ENCODE measurements around the gene TBX4. TPM values are rescaled to one million over a fixed set of nuclear protein-coding genes. Genes with fewer than 3 reads are reported as not detected.

TBX4 gene
- total and polyA plus RNA-seq, 2 experiments from 2014 or later, result not detected

DNA sequence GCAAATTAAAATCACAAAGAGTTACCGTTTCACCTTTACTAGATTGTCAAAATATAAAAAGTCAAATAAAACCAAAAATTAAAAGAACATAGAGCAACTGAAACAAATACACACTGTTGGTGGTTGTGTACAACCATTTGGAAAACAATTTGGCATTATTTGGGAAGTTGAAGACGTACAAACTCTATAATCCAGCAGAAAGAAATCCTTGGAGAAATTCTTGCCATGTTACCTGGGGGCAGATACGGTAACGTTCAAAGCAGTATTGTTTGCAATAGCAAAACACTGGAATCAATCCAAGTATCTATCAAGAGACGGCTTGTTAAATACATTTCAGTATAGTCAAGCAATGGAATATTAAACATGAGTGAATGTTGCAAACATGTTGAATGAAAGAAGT, 56.7 kb downstream of the TBX4 start:
- Histone ChIP-seq H3K36me3 (ENCODE audit: insufficient read depth) (no peaks in the 10 kb centered on the region), H2AFZ (peak overlapping the region; percentile 2; the same call in 1 of the 2 replicates), H3K4me2 (no peak overlapping the region), H3K79me2 (replicated peaks; ENCODE audit: insufficient read depth) (no peaks in the 10 kb centered on the region), H3K4me3 (no peak overlapping the region), H3K4me1 (ENCODE audit: insufficient read depth) (no peaks in the 10 kb centered on the region), H4K20me1 (replicated peaks; ENCODE audit: insufficient read depth) (no peaks in the 10 kb centered on the region), H3K27me3 (ENCODE audit: insufficient read depth) (no peaks in the 10 kb centered on the region), H3F3A (replicated peaks; ENCODE audit: low read depth) (no peaks in the 10 kb centered on the region), H3K27ac (ENCODE audit: low read depth) (no peak overlapping the region), H3K9me2 (ENCODE audit: insufficient read depth) (no peaks in the 10 kb centered on the region)
- Mint-ChIP-seq H3K9me3 (no peaks in the 10 kb centered on the region), H3K4me3 (no peak overlapping the region), H3K27me3 (ENCODE audit: insufficient read depth, low read depth, poor library complexity) (peaks cover 4% of the 10 kb centered on the region), H3K27ac (no peak overlapping the region), H3K4me1 (peaks cover 9% of the 10 kb centered on the region), H3K36me3 (ENCODE audit: low read depth) (no peaks in the 10 kb centered on the region)
- DNase-seq (ENCODE audit: low spot score) (no peak), ATAC-seq (no peak)
- TF ChIP-seq, protein P1, sequence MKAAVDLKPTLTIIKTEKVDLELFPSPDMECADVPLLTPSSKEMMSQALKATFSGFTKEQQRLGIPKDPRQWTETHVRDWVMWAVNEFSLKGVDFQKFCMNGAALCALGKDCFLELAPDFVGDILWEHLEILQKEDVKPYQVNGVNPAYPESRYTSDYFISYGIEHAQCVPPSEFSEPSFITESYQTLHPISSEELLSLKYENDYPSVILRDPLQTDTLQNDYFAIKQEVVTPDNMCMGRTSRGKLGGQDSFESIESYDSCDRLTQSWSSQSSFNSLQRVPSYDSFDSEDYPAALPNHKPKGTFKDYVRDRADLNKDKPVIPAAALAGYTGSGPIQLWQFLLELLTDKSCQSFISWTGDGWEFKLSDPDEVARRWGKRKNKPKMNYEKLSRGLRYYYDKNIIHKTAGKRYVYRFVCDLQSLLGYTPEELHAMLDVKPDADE (IDR thresholded peaks at IDR 0.05), result no peak
- TF ChIP-seq, protein P2, sequence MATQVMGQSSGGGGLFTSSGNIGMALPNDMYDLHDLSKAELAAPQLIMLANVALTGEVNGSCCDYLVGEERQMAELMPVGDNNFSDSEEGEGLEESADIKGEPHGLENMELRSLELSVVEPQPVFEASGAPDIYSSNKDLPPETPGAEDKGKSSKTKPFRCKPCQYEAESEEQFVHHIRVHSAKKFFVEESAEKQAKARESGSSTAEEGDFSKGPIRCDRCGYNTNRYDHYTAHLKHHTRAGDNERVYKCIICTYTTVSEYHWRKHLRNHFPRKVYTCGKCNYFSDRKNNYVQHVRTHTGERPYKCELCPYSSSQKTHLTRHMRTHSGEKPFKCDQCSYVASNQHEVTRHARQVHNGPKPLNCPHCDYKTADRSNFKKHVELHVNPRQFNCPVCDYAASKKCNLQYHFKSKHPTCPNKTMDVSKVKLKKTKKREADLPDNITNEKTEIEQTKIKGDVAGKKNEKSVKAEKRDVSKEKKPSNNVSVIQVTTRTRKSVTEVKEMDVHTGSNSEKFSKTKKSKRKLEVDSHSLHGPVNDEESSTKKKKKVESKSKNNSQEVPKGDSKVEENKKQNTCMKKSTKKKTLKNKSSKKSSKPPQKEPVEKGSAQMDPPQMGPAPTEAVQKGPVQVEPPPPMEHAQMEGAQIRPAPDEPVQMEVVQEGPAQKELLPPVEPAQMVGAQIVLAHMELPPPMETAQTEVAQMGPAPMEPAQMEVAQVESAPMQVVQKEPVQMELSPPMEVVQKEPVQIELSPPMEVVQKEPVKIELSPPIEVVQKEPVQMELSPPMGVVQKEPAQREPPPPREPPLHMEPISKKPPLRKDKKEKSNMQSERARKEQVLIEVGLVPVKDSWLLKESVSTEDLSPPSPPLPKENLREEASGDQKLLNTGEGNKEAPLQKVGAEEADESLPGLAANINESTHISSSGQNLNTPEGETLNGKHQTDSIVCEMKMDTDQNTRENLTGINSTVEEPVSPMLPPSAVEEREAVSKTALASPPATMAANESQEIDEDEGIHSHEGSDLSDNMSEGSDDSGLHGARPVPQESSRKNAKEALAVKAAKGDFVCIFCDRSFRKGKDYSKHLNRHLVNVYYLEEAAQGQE (IDR thresholded peaks at IDR 0.05; ENCODE audit: unreplicated experiment), result no peak
- TF ChIP-seq EZH2phosphoT487 (IDR thresholded peaks at IDR 0.05; ENCODE audit: unreplicated experiment), result no peak
- TF ChIP-seq ZNF114 (CRISPR knock-in tag; IDR thresholded peaks at IDR 0.05), result no peak
- no peak for TF ChIP-seq ZNF331 (CRISPR knock-in tag; IDR thresholded peaks at IDR 0.05; ENCODE audit: low read depth)
- TF ChIP-seq EZH2 (IDR thresholded peaks at IDR 0.05; ENCODE audit: low read depth, unreplicated experiment), result no peak
- TF ChIP-seq STAT1 (IDR thresholded peaks at IDR 0.05; ENCODE audit: unreplicated experiment), result no peak
- no peak for TF ChIP-seq CREB1 (CRISPR knock-in tag; IDR thresholded peaks at IDR 0.05; ENCODE audit: low read depth)
- no peak for TF ChIP-seq POLR2AphosphoS5 (IDR thresholded peaks at IDR 0.05; ENCODE audit: low read depth)
- TF ChIP-seq, protein P3, sequence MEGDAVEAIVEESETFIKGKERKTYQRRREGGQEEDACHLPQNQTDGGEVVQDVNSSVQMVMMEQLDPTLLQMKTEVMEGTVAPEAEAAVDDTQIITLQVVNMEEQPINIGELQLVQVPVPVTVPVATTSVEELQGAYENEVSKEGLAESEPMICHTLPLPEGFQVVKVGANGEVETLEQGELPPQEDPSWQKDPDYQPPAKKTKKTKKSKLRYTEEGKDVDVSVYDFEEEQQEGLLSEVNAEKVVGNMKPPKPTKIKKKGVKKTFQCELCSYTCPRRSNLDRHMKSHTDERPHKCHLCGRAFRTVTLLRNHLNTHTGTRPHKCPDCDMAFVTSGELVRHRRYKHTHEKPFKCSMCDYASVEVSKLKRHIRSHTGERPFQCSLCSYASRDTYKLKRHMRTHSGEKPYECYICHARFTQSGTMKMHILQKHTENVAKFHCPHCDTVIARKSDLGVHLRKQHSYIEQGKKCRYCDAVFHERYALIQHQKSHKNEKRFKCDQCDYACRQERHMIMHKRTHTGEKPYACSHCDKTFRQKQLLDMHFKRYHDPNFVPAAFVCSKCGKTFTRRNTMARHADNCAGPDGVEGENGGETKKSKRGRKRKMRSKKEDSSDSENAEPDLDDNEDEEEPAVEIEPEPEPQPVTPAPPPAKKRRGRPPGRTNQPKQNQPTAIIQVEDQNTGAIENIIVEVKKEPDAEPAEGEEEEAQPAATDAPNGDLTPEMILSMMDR (conservative IDR thresholded peaks at IDR 0.05; ENCODE audit: low read depth in 2 of 2), result no peak
- TF ChIP-seq, protein P4, sequence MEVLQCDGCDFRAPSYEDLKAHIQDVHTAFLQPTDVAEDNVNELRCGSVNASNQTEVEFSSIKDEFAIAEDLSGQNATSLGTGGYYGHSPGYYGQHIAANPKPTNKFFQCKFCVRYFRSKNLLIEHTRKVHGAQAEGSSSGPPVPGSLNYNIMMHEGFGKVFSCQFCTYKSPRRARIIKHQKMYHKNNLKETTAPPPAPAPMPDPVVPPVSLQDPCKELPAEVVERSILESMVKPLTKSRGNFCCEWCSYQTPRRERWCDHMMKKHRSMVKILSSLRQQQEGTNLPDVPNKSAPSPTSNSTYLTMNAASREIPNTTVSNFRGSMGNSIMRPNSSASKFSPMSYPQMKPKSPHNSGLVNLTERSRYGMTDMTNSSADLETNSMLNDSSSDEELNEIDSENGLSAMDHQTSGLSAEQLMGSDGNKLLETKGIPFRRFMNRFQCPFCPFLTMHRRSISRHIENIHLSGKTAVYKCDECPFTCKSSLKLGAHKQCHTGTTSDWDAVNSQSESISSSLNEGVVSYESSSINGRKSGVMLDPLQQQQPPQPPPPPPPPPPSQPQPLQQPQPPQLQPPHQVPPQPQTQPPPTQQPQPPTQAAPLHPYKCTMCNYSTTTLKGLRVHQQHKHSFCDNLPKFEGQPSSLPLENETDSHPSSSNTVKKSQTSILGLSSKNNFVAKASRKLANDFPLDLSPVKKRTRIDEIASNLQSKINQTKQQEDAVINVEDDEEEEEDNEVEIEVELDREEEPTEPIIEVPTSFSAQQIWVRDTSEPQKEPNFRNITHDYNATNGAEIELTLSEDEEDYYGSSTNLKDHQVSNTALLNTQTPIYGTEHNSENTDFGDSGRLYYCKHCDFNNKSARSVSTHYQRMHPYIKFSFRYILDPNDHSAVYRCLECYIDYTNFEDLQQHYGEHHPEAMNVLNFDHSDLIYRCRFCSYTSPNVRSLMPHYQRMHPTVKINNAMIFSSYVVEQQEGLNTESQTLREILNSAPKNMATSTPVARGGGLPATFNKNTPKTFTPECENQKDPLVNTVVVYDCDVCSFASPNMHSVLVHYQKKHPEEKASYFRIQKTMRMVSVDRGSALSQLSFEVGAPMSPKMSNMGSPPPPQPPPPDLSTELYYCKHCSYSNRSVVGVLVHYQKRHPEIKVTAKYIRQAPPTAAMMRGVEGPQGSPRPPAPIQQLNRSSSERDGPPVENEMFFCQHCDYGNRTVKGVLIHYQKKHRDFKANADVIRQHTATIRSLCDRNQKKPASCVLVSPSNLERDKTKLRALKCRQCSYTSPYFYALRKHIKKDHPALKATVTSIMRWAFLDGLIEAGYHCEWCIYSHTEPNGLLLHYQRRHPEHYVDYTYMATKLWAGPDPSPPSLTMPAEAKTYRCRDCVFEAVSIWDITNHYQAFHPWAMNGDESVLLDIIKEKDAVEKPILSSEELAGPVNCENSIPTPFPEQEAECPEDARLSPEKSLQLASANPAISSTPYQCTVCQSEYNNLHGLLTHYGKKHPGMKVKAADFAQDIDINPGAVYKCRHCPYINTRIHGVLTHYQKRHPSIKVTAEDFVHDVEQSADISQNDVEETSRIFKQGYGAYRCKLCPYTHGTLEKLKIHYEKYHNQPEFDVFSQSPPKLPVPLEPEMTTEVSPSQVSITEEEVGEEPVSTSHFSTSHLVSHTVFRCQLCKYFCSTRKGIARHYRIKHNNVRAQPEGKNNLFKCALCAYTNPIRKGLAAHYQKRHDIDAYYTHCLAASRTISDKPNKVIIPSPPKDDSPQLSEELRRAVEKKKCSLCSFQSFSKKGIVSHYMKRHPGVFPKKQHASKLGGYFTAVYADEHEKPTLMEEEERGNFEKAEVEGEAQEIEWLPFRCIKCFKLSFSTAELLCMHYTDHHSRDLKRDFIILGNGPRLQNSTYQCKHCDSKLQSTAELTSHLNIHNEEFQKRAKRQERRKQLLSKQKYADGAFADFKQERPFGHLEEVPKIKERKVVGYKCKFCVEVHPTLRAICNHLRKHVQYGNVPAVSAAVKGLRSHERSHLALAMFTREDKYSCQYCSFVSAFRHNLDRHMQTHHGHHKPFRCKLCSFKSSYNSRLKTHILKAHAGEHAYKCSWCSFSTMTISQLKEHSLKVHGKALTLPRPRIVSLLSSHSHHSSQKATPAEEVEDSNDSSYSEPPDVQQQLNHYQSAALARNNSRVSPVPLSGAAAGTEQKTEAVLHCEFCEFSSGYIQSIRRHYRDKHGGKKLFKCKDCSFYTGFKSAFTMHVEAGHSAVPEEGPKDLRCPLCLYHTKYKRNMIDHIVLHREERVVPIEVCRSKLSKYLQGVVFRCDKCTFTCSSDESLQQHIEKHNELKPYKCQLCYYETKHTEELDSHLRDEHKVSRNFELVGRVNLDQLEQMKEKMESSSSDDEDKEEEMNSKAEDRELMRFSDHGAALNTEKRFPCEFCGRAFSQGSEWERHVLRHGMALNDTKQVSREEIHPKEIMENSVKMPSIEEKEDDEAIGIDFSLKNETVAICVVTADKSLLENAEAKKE (CRISPR knock-in tag; IDR thresholded peaks at IDR 0.05), result no peak
- TF ChIP-seq NANOG (IDR thresholded peaks at IDR 0.05; ENCODE audit: borderline replicate concordance), result no peak
- no peak for TF ChIP-seq JUNB (IDR thresholded peaks at IDR 0.05; ENCODE audit: unreplicated experiment)

Measured in GM23338 (cell line).